Left ventricle myocardium inferior (tissue), 1 donor: ENCODE measurements around the gene DRD3. TPM values are rescaled to one million over a fixed set of nuclear protein-coding genes. Genes with fewer than 3 reads are reported as not detected.
A peak's percentile ranks its signal among the peaks of the same experiment; 100 is the strongest.

Experiments used
- DNase-seq: peaks from one replicate; pipeline ENCODE4 v3.0.0-alpha.2; 2020
- H3K27ac ChIP-seq: fragments of 200-600 bp; replicated peaks from 2 replicates; pipeline ENCODE4 v1.8.0; 2021
- H3K27me3 ChIP-seq: fragments of 200-600 bp; 2 replicates; pipeline ENCODE4 v1.8.0; 2021; ENCODE audit warnings: low read depth
- H3K36me3 ChIP-seq: fragments of 200-600 bp; 2 replicates; pipeline ENCODE4 v1.8.0; 2021
- H3K4me1 ChIP-seq: fragments of 200-600 bp; 2 replicates; pipeline ENCODE4 v1.8.0; 2021
- H3K4me3 ChIP-seq: fragments of 200-600 bp; 2 replicates; pipeline ENCODE4 v1.8.0; 2021; ENCODE audit warnings: mild to moderate bottlenecking, moderate library complexity
- H3K9me3 ChIP-seq: fragments of 200-600 bp; replicated peaks from 2 replicates; pipeline ENCODE4 v1.8.0; 2021
- intact Hi-C: fragments of 100-400 bp; cut with micrococcal nuclease; formaldehyde crosslinking; loops from one replicate; pipeline ENCODE4 v1.11.0; 2022
- total RNA-seq: library from RNA; stranded (reverse); fragmentation: NEBNext Ultra II Directional; extraction: Animal tissue kit (Norgen Biotek cat#: 25700); gene quantifications from one replicate; pipeline ENCODE4 v1.2.1, GENCODE V29; 2021
- TF ChIP-seq, protein P1 (sequence below): fragments of 200-600 bp; IDR thresholded peaks from 2 replicates; pipeline ENCODE4 v1.8.0; 2021; ENCODE audit warnings: antibody characterized with exemption, mild to moderate bottlenecking, borderline replicate concordance
- donor health status: DM: no; HTN: yes; CAD: no; lungs with severe emphysema.

DRD3 gene
- total RNA-seq, 1 donor from 2014 or later: not detected

DNA sequence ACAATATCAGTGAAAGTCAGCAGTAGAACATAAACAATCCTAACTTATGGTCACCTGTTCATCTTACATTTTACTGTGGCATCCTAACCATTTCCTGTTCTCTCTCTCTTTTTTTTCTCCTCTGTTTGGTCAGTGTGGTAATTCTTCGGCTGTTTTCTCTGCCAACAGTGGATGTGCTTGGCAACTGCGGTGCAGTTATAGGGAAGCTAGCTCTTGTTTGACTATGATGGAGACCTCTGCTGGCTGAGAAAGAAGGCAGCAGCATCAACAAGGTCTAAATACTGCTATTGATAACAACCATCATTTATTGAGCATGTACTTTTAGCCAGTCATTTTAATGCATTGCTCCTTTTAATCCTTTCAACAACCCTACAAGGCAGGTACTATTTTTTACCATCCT is 723 bp upstream of the DRD3 start:
- H3K27ac ChIP-seq: no peak overlapping the region
- H3K4me1 ChIP-seq: peaks cover 15% of the 10 kb centered on the region
- H3K27me3 ChIP-seq: peaks cover 12% of the 10 kb centered on the region
- intact Hi-C loops: no loop called here
- H3K4me3 ChIP-seq: no peak overlapping the region
- H3K9me3 ChIP-seq: peaks cover 10% of the 10 kb centered on the region
- no peak for DNase-seq
- H3K36me3 ChIP-seq: no peaks in the 10 kb centered on the region
- TF ChIP-seq, protein P1, sequence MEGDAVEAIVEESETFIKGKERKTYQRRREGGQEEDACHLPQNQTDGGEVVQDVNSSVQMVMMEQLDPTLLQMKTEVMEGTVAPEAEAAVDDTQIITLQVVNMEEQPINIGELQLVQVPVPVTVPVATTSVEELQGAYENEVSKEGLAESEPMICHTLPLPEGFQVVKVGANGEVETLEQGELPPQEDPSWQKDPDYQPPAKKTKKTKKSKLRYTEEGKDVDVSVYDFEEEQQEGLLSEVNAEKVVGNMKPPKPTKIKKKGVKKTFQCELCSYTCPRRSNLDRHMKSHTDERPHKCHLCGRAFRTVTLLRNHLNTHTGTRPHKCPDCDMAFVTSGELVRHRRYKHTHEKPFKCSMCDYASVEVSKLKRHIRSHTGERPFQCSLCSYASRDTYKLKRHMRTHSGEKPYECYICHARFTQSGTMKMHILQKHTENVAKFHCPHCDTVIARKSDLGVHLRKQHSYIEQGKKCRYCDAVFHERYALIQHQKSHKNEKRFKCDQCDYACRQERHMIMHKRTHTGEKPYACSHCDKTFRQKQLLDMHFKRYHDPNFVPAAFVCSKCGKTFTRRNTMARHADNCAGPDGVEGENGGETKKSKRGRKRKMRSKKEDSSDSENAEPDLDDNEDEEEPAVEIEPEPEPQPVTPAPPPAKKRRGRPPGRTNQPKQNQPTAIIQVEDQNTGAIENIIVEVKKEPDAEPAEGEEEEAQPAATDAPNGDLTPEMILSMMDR: peak; percentile 29

- TF ChIP-seq, protein P1: no peak
These were observed 2.0 kb downstream of the DRD3 start for GRCh38 chr3:114176890-114177289.

GRCh38 chr3:114176487-114176886 is 2.4 kb downstream of the DRD3 start:
- Histone ChIP-seq H3K27me3 (peaks cover 11% of the 10 kb centered on the region), H3K36me3 (no peaks in the 10 kb centered on the region), H3K9me3 (no peaks in the 10 kb centered on the region), H3K4me1 (peaks cover 20% of the 10 kb centered on the region), H3K27ac (no peak overlapping the region), H3K4me3 (no peak overlapping the region)
- intact Hi-C loops: no loop called here
- TF ChIP-seq, protein P1: no peak
- no peak for DNase-seq

More at GRCh38 chr3:114176890-114177289, 2.0 kb downstream of the DRD3 start:
- Histone ChIP-seq H3K4me3 (no peak overlapping the region), H3K27me3 (peaks cover 12% of the 10 kb centered on the region), H3K36me3 (no peaks in the 10 kb centered on the region), H3K9me3 (no peaks in the 10 kb centered on the region), H3K27ac (no peak overlapping the region), H3K4me1 (peaks cover 20% of the 10 kb centered on the region)
- no peak for DNase-seq
- intact Hi-C loops: no loop called here

DNA sequence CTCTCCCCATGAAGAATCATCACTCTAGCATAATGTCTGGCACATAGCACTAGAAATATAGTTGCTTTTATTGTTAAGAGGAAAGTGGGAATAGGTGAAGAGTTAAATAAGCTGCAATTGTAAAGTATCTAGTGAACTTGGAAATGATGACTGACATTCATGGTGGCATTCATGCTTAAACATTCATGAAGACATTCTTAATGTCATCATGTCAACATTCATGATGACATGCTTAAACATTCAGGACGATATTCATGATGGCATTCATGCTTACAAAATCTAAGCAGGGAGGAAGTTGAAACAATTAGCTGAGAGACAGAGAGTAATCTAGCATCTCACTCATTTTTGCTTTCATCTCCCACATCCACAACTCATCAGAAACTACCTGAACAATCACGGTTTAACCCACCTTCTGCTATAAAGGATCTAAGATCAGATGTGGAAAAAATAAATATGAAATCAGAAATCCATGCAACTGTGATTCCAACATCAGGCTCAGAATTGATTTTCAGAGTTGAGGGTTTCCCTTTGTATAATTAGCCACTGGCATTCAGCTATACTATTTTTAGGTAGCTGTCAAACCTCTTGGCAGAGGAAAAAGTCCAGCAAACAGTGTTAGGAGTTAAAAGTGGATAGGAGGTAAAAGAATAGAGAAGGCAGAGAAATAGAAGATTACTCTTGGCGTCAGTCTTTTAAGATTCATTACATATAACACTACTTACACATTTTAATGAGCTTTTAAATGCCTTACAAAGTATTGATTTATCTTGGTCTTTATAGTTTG is 3.5 kb downstream of the DRD3 start:
- Histone ChIP-seq H3K27ac (no peak overlapping the region), H3K36me3 (no peaks in the 10 kb centered on the region), H3K9me3 (no peaks in the 10 kb centered on the region), H3K4me3 (no peak overlapping the region), H3K4me1 (peaks cover 20% of the 10 kb centered on the region), H3K27me3 (peaks cover 3% of the 10 kb centered on the region)
- TF ChIP-seq, protein P1: no peak
- DNase-seq: no peak
- intact Hi-C loops: no loop called here

DNA sequence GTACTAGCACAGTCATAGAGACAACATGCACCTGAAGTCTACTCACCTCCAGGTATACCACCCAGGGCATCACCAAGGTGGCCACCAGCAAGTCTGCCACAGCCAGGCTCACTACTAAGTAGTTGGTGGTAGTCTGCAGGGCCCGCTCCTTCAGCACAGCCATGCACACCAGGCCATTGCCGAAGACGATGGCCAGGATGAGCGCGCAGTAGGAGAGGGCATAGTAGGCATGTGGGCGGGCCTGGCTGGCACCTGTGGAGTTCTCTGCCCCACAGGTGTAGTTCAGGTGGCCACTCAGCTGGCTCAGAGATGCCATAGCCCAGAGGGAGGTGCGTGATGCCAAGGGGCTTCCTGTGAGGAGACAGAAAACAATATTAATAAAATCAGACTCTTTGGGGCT is 7.2 kb downstream of the DRD3 start:
- no peaks in the 10 kb centered on the region for H3K36me3 ChIP-seq
- H3K9me3 ChIP-seq: no peaks in the 10 kb centered on the region
- TF ChIP-seq, protein P1: no peak
- H3K27ac ChIP-seq: no peak overlapping the region
- DNase-seq: no peak
- intact Hi-C loops: no loop called here
- no peaks in the 10 kb centered on the region for H3K27me3 ChIP-seq
- H3K4me1 ChIP-seq: peaks cover 20% of the 10 kb centered on the region
- H3K4me3 ChIP-seq: no peak overlapping the region
